ENCODE data around the gene EIF4E2.

EIF4E2 gene

DNA sequence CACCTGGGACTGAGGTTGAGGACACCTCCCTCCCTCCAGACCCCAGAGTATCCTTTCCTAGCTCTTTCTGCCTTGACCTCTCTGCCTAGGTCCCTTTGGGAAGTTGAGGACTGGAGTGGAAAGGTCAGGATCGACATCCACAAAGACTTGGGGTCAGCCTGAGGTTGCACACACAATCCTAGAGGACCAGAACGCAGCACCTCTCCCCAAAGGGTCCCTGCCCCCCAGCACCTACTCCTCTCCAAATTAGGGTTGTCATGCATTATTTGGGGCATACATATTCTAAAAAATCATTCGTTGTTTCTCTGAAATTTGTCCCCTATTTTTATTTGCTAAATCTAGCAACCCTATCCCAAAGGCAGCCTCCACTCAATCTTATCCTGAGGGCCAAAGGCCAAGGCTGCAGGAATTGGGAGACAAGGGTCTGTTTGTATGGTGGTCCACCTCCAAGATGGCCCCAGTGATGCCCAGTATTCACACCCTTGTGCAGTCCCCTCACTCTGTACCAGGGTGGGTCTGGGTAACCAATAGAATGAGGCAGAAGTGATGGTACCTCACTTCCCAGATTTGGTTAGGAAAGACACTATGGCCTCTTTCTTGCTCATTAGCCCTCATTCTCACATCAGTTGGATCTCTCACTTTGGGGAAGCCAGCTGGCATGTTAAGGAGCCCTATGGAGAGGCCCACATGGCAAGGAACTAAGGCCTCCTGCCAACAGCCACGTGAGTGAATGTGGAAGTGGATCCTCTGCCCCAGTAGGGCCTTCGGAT lies 14.5 kb upstream of the EIF4E2 start:
- TF ChIP-seq ZBTB7A (IDR thresholded peaks at IDR 0.05; ENCODE audit: low read depth) (no peak), REST (IDR thresholded peaks at IDR 0.05; ENCODE audit: low read depth) (no peak), TCF12 (IDR thresholded peaks at IDR 0.05; ENCODE audit: low read depth) (no peak), EP300 (IDR thresholded peaks at IDR 0.05; ENCODE audit: borderline replicate concordance) (no peak), USF1 (IDR thresholded peaks at IDR 0.05) (no peak), FOXM1 (IDR thresholded peaks at IDR 0.05; ENCODE audit: borderline replicate concordance, low read depth) (no peak), TAF1 (IDR thresholded peaks at IDR 0.05; ENCODE audit: low read depth) (no peak), NFIC (IDR thresholded peaks at IDR 0.05) (no peak), CREB1 (IDR thresholded peaks at IDR 0.05; ENCODE audit: low read depth) (no peak), CEBPB (IDR thresholded peaks at IDR 0.05) (no peak), MAX (IDR thresholded peaks at IDR 0.05) (no peak), RAD21 (IDR thresholded peaks at IDR 0.05; ENCODE audit: low read depth) (no peak), TEAD4 (IDR thresholded peaks at IDR 0.05) (no peak), EGR1 (IDR thresholded peaks at IDR 0.05) (no peak), YY1 (IDR thresholded peaks at IDR 0.05; ENCODE audit: low read depth) (no peak)

- TF ChIP-seq RAD21 (IDR thresholded peaks at IDR 0.05; ENCODE audit: low read depth) (peak; percentile 38), REST (IDR thresholded peaks at IDR 0.05; ENCODE audit: low read depth) (no peak)
Observed at GRCh38 chr2:232537079-232537478, 13.4 kb upstream of the EIF4E2 start.

- TF ChIP-seq TAF1 (IDR thresholded peaks at IDR 0.05; ENCODE audit: low read depth) (no peak), CREB1 (IDR thresholded peaks at IDR 0.05; ENCODE audit: low read depth) (no peak), REST (IDR thresholded peaks at IDR 0.05; ENCODE audit: low read depth) (no peak), TCF12 (IDR thresholded peaks at IDR 0.05; ENCODE audit: low read depth) (no peak)
Observed at GRCh38 chr2:232537499-232537898, 13.0 kb upstream of the EIF4E2 start.

DNA sequence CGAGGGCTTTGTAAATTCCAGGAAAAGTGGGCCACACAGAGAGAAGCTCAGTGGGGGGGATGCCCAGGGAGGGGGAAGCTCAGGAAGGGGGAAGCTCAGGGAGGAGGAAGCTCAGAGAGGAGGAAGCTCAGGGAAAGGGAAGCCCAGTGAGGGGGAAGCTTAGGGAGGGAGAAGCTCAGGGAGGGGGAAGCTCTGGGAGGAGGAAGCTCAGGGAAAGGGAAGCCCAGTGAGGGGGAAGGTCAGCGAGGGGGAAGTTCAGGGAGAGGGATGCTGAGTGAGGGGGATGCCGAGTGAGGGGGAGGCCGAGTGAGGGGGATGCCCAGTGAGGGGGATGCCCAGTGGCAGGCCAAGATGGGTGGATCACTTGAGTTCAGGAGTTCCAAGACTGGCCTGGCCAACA lies 11.8 kb upstream of the EIF4E2 start:
- TF ChIP-seq ZBTB7A (IDR thresholded peaks at IDR 0.05; ENCODE audit: low read depth): no peak
- no peak for TF ChIP-seq TCF12 (IDR thresholded peaks at IDR 0.05; ENCODE audit: low read depth)
- TF ChIP-seq EGR1 (IDR thresholded peaks at IDR 0.05): no peak
- TF ChIP-seq NFIC (IDR thresholded peaks at IDR 0.05): no peak
- TF ChIP-seq TAF1 (IDR thresholded peaks at IDR 0.05; ENCODE audit: low read depth): no peak

DNA sequence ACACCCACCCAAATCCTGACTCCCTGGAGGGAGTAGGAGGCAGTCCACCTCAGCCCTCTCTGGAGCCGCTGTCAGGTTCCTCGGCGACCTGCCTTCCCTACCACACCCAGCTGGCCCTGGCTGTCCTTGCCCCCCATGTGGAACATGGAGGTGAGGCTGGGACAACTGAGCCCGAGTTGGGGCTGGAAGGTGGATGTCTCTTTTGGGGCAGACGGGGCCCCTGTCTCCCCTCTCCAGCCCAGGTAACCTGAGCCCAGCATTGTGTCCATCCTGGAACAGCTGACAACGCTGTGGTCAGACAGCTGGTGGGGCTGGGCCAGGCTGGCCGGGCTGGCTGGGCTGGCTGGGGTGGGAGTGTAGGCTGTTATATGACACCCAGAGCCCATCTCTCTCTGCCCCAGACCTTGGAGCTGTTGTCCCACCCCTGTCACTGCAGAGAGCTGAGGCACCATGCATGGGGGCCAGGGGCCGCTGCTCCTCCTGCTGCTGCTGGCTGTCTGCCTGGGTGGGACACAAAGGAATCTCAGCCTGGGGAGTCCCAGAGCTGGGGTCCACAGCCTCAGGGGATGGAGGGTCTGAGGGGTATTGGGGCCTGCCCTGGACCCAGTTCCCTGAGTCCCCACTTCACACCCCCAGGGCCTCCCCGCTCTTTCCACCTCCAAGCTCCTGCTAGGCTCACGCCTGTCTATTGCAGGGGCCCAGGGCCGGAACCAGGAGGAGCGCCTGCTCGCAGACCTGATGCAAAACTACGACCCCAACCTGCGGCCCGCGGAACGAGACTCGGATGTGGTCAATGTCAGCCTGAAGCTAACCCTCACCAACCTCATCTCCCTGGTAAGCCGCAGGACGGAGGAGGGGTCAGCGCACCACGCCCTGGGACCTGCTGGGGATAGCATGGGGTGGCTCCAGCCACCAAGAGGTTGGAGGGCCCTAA lies 10.9 kb upstream of the EIF4E2 start, which contains the start of gene CHRNG:
CHRNG (plus strand) TSS at position 395 of the 934 bp plus-strand sequence; CDS start at position 451, 56 bp downstream.
- TF ChIP-seq REST (IDR thresholded peaks at IDR 0.05; ENCODE audit: low read depth) (no peak), CEBPB (IDR thresholded peaks at IDR 0.05) (no peak), TAF1 (IDR thresholded peaks at IDR 0.05; ENCODE audit: low read depth) (no peak), EGR1 (IDR thresholded peaks at IDR 0.05) (no peak)

All from Ishikawa (cell line).